ENCODE data around the gene RAB35. TPM values are rescaled to one million over a fixed set of nuclear protein-coding genes. Genes with fewer than 3 reads are reported as not detected.

The RAB35 gene
- total and polyA plus RNA-seq, 11 donors = 15.4 to 46.2 (median 26.4) TPM

GRCh38 chr12:120069278-120069677 lies 47.3 kb downstream of the RAB35 start:
- TF ChIP-seq CTCF (IDR thresholded peaks at IDR 0.05) (no peak), POLR2A (IDR thresholded peaks at IDR 0.05) (no peak)
- no peak overlapping the region for H3K27ac ChIP-seq
- H3K4me3 ChIP-seq = no peak overlapping the region
- ATAC-seq (no peak), DNase-seq (no peak)
- intact Hi-C loops (cut with DNase I) = no loop called here
- H3K27me3 ChIP-seq = peaks cover 0 to 9% (median 0%) of the 10 kb centered on the region in 9 donors
- no peaks in the 10 kb centered on the region for H3K36me3 ChIP-seq
- peaks cover 0 to 5% (median 0%) of the 10 kb centered on the region in 12 donors for H3K4me1 ChIP-seq
- H3K9me3 ChIP-seq = no peaks in the 10 kb centered on the region
- 74 to 84% (median 82%) methylated on average over 5 of the region's 5 CpGs for WGBS, 4 donors

GRCh38 chr12:120067901-120068300 lies 48.7 kb downstream of the RAB35 start:
- H3K4me1 ChIP-seq = peaks cover 0 to 9% (median 0%) of the 10 kb centered on the region in 12 donors
- H3K9me3 ChIP-seq = no peaks in the 10 kb centered on the region
- no peak for TF ChIP-seq CTCF (IDR thresholded peaks at IDR 0.05)
- DNase-seq (no peak), ATAC-seq (no peak)
- WGBS, 4 donors = 61 to 77% (median 76%) methylated on average over 3 of the region's 3 CpGs
- H3K4me3 ChIP-seq = no peak overlapping the region
- H3K27ac ChIP-seq = no peak overlapping the region
- intact Hi-C loops (cut with DNase I) = no loop called here
- peaks cover 0 to 8% (median 0%) of the 10 kb centered on the region in 9 donors for H3K27me3 ChIP-seq
- H3K36me3 ChIP-seq = no peaks in the 10 kb centered on the region

- H3K27ac ChIP-seq = no peak overlapping the region
- ATAC-seq (peak in 2 of 4 donors; percentile 38 to 75), DNase-seq (no peak)
- H3K4me3 ChIP-seq = no peak overlapping the region
- TF ChIP-seq CTCF (IDR thresholded peaks at IDR 0.05) (no peak), POLR2A (IDR thresholded peaks at IDR 0.05) (no peak)
- peaks cover 0 to 9% (median 0%) of the 10 kb centered on the region in 12 donors for H3K4me1 ChIP-seq
- H3K27me3 ChIP-seq = peaks cover 0 to 8% (median 0%) of the 10 kb centered on the region in 9 donors
- WGBS, 4 donors = 81 to 91% (median 85%) methylated on average over 3 of the region's 3 CpGs
- no peaks in the 10 kb centered on the region for H3K36me3 ChIP-seq
- intact Hi-C loops (cut with DNase I) = no loop called here
- no peaks in the 10 kb centered on the region for H3K9me3 ChIP-seq
Observed at GRCh38 chr12:120067084-120067869, 49.3 kb downstream of the RAB35 start.

- Histone ChIP-seq H3K9me3 (no peaks in the 10 kb centered on the region), H3K36me3 (no peaks in the 10 kb centered on the region), H3K4me1 (peaks cover 0 to 9% (median 0%) of the 10 kb centered on the region in 12 donors), H3K27ac (no peak overlapping the region), H3K4me3 (no peak overlapping the region), H3K27me3 (peaks cover 0 to 10% (median 0%) of the 10 kb centered on the region in 9 donors)
- TF ChIP-seq POLR2A (IDR thresholded peaks at IDR 0.05) (no peak), CTCF (IDR thresholded peaks at IDR 0.05) (no peak)
- 89 to 98% (median 97%) methylated on average over 2 of the region's 2 CpGs for WGBS, 4 donors
- intact Hi-C loops (cut with DNase I) = no loop called here
- ATAC-seq (no peak), DNase-seq (no peak)
Observed at GRCh38 chr12:120066341-120066740, 50.2 kb downstream of the RAB35 start.
